GM23248 (cell line): ENCODE results near the gene KRT26.

ENCODE experiments used
- EZH2 ChIP-seq: fragments of 200-600 bp; sonication (generic); IDR thresholded peaks from 2 replicates; pipeline ENCODE4 v1.6.1; 2018; ENCODE audit warnings: antibody characterized with exemption, mild to moderate bottlenecking; ENCODE audit not compliant: insufficient read depth, poor library complexity, severe bottlenecking
- EZH2phosphoT487 ChIP-seq: fragments of 200-600 bp; sonication (generic); IDR thresholded peaks from 2 replicates; pipeline ENCODE4 v1.6.1; 2018; ENCODE audit warnings: antibody characterized with exemption, moderate library complexity, mild to moderate bottlenecking, low read depth; ENCODE audit not compliant: insufficient read depth

GRCh38 chr17:40724656-40725055 is 47.3 kb downstream of the KRT26 start:
- TF ChIP-seq EZH2 (no peak), EZH2phosphoT487 (no peak)
